CD4-positive, CD25-positive, alpha-beta regulatory T cell (primary cell): ENCODE data around the gene MYO18B. TPM values are rescaled to one million over a fixed set of nuclear protein-coding genes. Genes with fewer than 3 reads are reported as not detected.

Source experiments
- ATAC-seq, 2 donors: fragments of 150-1000 bp; cut with Tn5 transposase; one replicate each; pipeline ENCODE4 v1.10.0; 2021; ENCODE audit warnings: low read depth in 2 of 2, moderate number of reproducible peaks in 2 of 2, moderate library complexity in 1 of 2
- DNase-seq, 3 donors: peaks; one replicate each; pipeline versions ENCODE4 v3.0.0 to v3.0.0-alpha.2; 2012 to 2022; ENCODE audit warnings: mixed read lengths in 1 of 3
- H3K27ac ChIP-seq: one replicate; pipeline ENCODE4 v1.7.0; 2013; ENCODE audit warnings: mild to moderate bottlenecking, low read length; ENCODE audit not compliant: insufficient read depth, poor library complexity, severe bottlenecking
- H3K27me3 ChIP-seq: one replicate; pipeline ENCODE4 v1.7.0; 2013; ENCODE audit warnings: low read length; ENCODE audit not compliant: control insufficient read depth, insufficient read depth
- H3K36me3 ChIP-seq: one replicate; pipeline ENCODE4 v1.7.0; 2013; ENCODE audit warnings: mild to moderate bottlenecking, low read length, moderate library complexity; ENCODE audit not compliant: control insufficient read depth, insufficient read depth
- H3K4me1 ChIP-seq: 2 replicates; pipeline ENCODE4 v1.7.0; 2013; ENCODE audit warnings: mild to moderate bottlenecking, low read length; ENCODE audit not compliant: insufficient read depth, control insufficient read depth, poor library complexity, severe bottlenecking
- H3K4me3 ChIP-seq: one replicate; pipeline ENCODE4 v1.7.0; 2013; ENCODE audit warnings: low read depth, mild to moderate bottlenecking, low read length, moderate library complexity
- H3K9me3 ChIP-seq, 2 experiments: 1 replicate in 1 of 2; 2 replicates in 1 of 2; pipeline ENCODE4 v1.7.0; 2013; ENCODE audit warnings: low read length in 2 of 2, mild to moderate bottlenecking in 1 of 2, moderate library complexity in 1 of 2; ENCODE audit not compliant: control insufficient read depth in 2 of 2
- H3K27ac Mint-ChIP-seq, 3 donors: one replicate each; pipeline ENCODE4 v1.8.0; 2020 to 2022; ENCODE audit warnings: mild to moderate bottlenecking in 3 of 3, mixed read lengths in 3 of 3, moderate library complexity in 2 of 3
- H3K27me3 Mint-ChIP-seq: one replicate; pipeline ENCODE4 v1.8.0; 2022; ENCODE audit warnings: mild to moderate bottlenecking, mixed read lengths
- H3K36me3 Mint-ChIP-seq: one replicate; pipeline ENCODE4 v1.8.0; 2020; ENCODE audit warnings: mixed read lengths
- H3K4me1 Mint-ChIP-seq, 4 donors: one replicate each; pipeline ENCODE4 v1.8.0; 2020 to 2022; ENCODE audit warnings: mixed read lengths in 4 of 4, mild to moderate bottlenecking in 1 of 4
- H3K4me3 Mint-ChIP-seq, 4 donors: one replicate each; pipeline ENCODE4 v1.8.0; 2020 to 2022; ENCODE audit warnings: mild to moderate bottlenecking in 4 of 4, mixed read lengths in 4 of 4, moderate library complexity in 3 of 4
- H3K9me3 Mint-ChIP-seq, 7 donors: one replicate each; pipeline ENCODE4 v1.8.0; 2020 to 2022; ENCODE audit warnings: mixed read lengths in 7 of 7, mild to moderate bottlenecking in 3 of 7, moderate library complexity in 2 of 7
- polyA plus RNA-seq, 4 donors: library from polyadenylated mRNA; unstranded; fragments of 300-500 nt; fragmentation: Illumina TruSeq; gene quantifications; one replicate each; pipeline ENCODE4 v1.2.3, GENCODE V29; 2021
- total RNA-seq: library from RNA; stranded (reverse); gene quantifications from one replicate; pipeline ENCODE4 v1.2.3, GENCODE V29; 2022

The MYO18B gene
- total and polyA plus RNA-seq, 5 donors from 2014 or later = 0.27 to 0.35 TPM; not detected in 3

DNA sequence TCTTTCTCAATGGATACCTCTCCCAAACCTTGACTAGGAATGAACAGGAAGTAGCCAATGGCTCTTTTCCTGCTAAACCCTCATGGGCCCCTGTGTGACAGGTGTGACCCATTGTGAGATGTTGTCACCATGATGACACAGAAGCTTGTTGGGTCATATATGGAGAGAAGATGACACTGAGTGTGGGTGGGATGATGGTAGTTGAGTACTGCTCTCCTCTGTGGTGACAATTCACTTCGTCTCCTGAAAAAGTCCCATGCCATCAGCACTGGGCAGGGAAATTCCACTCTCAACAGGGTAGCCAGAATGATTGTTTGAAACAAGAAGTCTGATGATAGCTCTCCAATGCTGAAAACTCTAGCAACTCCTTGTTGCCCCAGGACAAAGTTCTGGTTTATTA is 333.3 kb downstream of the MYO18B start:
- no peaks in the 10 kb centered on the region for H3K36me3 ChIP-seq
- no peaks in the 10 kb centered on the region for H3K4me1 ChIP-seq
- no peak overlapping the region for H3K27ac ChIP-seq
- no peak overlapping the region for H3K4me3 Mint-ChIP-seq
- DNase-seq = no peak
- H3K36me3 Mint-ChIP-seq = no peaks in the 10 kb centered on the region
- no peaks in the 10 kb centered on the region for H3K4me1 Mint-ChIP-seq
- no peak overlapping the region for H3K27ac Mint-ChIP-seq
- H3K27me3 Mint-ChIP-seq = no peaks in the 10 kb centered on the region
- peaks cover 0 to 5% (median 0%) of the 10 kb centered on the region in 7 donors for H3K9me3 Mint-ChIP-seq
- H3K27me3 ChIP-seq = peaks cover 3% of the 10 kb centered on the region
- no peak overlapping the region for H3K4me3 ChIP-seq
- no peak for ATAC-seq
- H3K9me3 ChIP-seq = no peaks in the 10 kb centered on the region

DNA sequence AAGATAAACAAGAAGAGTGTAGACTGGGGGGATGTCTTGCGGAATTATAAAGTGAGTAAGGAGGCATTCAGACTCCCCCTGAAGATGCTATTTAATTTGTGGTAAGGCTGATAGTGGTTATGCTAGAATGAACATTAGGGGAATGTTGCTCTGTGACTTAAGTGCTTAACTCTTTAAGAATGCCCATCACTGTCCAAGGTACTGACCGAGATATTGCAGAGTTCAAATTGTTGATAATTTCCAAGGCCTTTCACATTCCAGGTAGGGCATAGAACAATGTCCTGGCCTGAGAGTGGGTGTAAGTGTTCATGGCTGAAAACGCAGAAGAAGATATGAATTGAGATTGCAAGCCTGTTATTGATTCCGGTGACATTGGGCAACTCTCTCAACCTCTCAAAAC is 337.0 kb downstream of the MYO18B start:
- Mint-ChIP-seq H3K9me3 (peaks cover 0 to 4% (median 0%) of the 10 kb centered on the region in 7 donors), H3K4me1 (no peaks in the 10 kb centered on the region), H3K4me3 (no peak overlapping the region), H3K36me3 (no peaks in the 10 kb centered on the region), H3K27ac (no peak overlapping the region), H3K27me3 (no peaks in the 10 kb centered on the region)
- no peak for DNase-seq
- Histone ChIP-seq H3K36me3 (no peaks in the 10 kb centered on the region), H3K9me3 (no peaks in the 10 kb centered on the region), H3K4me3 (no peak overlapping the region), H3K27me3 (no peaks in the 10 kb centered on the region), H3K27ac (no peak overlapping the region), H3K4me1 (no peaks in the 10 kb centered on the region)
- no peak for ATAC-seq

Other genes starting within 250 kb of the MYO18B start
- gene GRK3, start 177.5 kb upstream of the MYO18B start, total RNA-seq = 3.5 TPM
- gene GRK3, start 177.5 kb upstream of the MYO18B start, polyA plus RNA-seq = 1 to 10 TPM in 2 of 4 donors, under 1 TPM in 2; 0.51 to 1.7 (median 0.87) TPM